HG03045 (cell line): ENCODE data around the gene DGKQ.
"Not testable (repeated sequence)": the region's sequence is repeated elsewhere in the genome, so short reads cannot be mapped to it uniquely, and the experiment has no call there.

Experiments
- ATAC-seq: cut with Tn5 transposase; IDR thresholded peaks from one replicate; pipeline ENCODE4 v1.9.1; 2021; ENCODE audit warnings: mild to moderate bottlenecking, moderate library complexity; ENCODE audit not compliant: unreplicated experiment

Gene DGKQ

DNA sequence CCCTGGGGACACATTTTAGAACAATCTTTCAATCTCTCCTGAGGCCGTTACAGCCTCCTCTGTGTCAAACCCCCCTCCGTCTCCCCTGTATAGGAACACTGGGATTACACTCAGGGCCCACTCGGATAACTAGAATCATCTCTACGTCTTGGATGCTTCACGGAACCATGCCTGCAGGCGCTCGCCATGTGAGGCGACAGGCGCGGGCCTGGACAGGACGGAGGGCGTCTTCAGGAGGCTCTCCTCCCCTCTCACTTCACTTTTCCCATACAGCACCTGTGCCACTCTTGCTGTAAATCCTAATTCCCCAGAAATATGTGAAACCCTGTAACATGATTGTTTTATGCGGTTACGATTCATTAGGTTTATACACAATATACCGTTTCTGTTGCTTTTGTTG, 9.4 kb upstream of the DGKQ start:
- ATAC-seq, result no peak

DNA sequence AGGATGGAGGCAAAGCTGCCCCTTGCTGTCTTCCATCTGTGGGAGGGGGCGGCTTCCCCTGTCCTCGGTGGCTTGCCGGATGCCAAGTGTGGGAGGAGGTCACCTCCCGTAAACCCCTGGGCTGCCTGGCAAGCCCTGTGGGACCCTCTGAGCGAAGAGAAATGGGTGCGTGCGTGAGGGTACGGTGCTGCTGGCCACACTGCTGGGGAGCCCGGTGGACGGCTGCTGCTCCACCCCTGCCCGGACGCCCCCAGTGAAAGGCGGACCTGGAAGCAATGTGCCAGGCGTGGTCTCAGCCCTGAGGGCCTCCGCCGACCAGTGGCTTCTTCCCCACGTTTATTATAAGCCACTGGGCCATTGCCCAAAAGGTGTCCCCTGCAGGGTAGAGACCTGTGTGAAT, 8.9 kb upstream of the DGKQ start:
- ATAC-seq, result no peak

DNA sequence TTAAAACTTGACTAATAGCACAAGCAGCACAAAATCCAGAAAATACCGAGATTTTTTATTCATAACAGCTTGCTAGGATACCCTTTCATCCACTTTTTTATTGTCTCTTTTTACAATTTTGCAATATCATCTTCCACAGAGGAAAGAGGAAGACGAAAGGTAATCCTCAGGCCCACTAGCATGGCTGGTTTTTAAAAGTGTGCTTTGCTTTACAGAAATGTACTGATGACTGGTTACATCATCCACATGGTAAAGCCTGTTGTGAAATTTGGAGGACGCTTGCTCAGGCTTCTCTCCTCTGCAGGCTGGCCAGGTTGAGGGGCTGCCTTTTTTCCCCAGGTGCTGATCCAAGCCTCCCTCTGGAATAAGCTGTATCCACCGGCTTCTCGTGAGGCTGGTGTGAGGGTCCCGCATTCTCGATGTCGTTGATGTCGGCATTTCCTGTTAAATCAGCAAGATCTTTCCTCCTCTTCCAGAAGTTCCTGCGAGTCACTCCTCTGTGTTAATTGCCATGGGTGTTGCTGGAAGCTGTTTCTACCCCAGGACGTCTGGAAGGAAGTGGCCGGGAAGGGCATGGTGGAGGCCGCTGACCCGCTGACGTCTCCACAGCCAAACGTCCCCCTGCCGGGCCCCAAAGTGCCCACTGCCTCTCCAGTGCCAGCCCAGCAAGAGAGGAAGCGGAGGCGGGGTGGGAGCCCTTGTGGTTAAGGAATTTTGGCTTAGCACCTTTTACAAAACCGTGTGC, 5.8 kb upstream of the DGKQ start:
- no peak for ATAC-seq

DNA sequence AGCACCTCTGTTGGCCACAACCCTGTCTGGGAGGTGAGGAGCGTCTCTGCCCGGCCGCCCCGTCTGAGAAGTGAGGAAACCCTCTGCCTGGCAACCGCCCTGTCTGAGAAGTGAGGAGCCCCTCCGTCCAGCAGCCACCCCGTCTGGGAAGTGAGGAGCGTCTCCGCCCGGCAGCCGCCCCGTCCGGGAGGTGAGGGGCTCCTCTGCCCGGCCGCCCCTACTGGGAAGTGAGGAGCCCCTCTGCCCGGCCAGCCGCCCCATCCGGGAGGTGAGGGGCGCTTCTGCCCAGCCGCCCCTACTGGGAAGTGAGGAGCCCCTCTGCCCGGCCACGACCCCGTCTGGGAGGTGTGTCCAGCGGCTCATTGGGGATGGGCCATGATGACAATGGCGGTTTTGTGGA, 2.6 kb upstream of the DGKQ start:
- ATAC-seq, result not testable (repeated sequence)

DNA sequence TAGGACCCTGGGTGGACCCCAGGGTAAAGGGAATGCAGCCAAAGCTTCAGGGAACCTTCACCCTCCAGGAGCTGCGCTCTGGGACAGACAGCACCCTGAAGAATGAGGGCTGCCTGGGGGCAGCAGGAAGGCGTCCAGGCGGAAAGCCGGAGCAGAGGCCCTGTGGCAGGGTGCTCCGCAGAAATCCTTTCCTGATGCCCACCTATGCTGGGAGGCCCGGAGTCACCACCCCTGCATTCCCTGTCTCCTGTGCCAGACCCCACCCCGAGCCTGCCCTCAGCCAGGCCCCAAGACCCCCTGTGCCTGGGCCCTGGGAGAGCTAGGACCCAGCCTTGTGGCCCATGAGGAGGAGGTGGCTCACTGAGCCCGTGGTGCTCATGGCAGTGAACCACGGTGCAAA, 1.3 kb upstream of the DGKQ start:
- ATAC-seq, result no peak

DNA sequence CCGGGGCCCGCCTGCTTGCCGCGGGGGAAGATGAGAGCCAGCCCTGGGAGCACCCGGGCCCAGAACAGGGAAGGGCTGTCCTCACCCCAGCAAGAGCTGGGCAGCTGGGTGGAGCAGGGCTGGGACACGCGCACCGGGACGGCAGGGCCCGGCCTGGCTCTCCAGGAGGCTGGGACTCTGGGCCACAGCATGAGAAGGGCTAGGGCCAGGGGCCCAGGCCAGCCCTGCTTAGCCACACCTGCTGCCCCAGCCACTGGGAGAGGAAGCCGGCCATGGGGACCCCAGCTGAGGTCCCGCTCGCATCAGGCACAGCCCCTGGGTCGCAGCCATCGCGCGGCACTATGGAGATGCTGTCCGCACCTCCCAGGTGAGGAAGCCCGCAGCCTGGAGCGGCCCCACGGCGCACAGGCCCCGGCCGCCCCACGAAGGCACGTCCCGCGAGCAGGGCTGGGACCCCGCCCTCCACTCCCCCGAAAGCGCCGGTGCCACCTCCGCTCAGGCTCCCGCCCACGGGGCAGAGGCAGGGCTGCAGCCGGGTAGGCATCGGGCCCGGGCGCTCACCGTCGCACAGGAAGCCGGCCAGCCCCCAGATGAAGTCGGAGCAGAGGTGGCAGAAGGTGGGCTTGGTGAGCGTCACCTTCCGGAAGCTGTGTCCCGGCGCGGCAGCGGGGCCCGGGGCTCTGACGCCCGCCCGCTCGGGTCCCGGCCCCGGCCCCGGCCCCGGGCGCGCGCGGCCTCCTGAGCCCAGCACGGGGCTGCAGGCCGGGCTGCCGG, 531 bp downstream of the DGKQ start:
- peak; percentile 43 for ATAC-seq

DNA sequence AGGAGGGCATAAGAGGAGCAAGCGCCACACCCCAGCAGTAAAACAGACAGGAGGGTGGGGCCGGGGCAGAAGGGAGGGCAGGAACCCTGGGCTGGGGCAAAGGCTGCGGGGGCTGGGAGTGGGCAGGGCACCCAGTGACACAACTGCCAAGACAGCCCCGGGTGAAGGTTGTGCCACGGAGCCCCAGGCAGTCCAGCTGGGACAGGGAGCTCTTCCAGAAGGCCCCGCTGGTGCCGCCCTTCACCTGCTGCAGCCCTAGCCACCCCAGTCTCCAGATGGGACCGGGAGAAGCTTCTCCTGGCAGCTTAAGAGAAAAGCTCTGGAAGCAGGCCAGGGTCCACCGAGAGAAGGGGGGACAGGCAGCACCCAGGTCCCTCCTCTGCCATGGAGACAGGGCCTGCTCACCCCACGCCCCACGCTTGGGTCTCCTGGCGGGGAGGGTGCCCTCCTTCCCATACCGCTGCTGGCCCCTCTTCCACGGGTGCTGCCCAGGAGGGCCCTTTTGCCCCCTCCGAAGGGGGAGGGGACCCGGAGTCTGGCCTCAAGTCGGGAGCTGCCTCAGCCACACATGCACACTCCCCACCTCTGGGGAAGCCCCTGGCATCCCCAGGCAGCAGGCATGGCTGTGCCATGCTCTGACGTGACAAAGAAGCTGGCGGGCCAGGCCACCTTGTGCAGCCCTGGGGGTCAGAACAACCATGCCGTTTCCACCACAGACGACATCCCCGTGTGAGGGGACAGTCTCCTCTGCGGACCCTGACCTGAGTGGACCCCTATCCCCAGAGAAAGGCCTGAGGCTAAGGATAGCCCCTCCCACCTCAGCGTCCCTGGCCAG, 1.5 kb downstream of the DGKQ start:
- no peak for ATAC-seq

DNA sequence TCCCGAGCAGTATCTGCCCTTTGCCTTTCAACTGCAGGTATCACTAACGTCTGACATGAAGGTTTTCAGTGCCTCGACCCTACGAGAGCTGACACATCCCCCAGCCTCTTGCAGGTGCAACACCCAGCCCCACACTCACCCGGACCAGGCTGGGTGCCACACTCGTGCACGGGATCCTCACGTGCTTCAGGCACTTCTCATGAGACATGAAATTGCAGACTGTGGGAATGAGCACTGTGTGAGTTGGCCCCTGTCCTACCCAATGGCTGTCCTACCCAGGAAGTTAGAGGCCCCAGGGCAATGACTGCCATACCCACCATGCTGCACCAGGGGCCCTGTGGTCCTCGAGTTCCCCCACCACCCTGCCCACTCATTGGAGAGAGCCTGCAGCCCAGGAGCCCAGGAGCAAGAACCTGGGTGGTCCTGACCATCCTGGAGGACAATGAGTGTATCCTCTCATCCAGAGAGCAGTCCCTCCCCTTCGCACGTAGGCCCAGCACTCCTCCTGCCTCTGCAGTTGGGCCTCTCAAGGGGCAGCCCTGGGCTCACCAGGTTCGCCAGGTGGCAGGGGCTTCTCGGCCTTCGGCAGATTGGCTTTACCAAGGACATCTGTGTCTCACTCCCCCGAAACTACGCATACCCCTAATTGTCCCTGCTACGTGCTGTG, 2.4 kb downstream of the DGKQ start:
- ATAC-seq, result no peak

DNA sequence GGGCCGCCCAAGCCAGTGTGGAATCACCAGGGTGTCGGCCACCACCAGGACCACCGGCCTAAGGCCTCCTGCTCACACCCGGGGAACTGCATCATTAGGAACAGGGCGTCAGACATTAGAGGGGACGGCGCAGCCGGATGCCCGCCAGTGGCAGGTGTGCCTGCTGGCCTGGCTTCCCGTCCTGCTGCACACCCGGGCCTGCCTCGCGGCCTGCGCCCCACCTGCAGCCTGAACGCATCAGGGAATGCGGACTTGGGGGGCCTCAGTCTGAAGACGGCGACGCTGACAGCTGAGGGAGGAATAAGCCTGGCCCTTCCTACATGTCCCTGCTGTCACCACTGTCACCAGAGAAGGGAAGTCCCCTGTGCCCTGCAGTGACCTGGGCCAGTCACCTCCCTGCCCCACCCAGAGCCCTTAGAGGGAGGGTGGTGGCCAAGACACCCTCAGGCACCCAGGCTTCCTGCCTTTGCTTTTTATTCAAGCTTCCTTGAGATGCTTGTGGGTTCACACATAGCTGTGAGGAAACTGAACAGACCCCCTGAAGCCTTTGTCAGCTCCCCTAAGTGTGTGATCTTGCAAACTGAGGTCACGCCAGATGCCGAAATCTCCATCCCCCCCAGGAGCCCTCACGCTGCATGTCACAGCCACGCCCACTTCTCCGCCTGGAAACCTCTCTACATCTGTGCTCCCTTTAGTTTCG, 3.2 kb downstream of the DGKQ start:
- ATAC-seq, result no peak

DNA sequence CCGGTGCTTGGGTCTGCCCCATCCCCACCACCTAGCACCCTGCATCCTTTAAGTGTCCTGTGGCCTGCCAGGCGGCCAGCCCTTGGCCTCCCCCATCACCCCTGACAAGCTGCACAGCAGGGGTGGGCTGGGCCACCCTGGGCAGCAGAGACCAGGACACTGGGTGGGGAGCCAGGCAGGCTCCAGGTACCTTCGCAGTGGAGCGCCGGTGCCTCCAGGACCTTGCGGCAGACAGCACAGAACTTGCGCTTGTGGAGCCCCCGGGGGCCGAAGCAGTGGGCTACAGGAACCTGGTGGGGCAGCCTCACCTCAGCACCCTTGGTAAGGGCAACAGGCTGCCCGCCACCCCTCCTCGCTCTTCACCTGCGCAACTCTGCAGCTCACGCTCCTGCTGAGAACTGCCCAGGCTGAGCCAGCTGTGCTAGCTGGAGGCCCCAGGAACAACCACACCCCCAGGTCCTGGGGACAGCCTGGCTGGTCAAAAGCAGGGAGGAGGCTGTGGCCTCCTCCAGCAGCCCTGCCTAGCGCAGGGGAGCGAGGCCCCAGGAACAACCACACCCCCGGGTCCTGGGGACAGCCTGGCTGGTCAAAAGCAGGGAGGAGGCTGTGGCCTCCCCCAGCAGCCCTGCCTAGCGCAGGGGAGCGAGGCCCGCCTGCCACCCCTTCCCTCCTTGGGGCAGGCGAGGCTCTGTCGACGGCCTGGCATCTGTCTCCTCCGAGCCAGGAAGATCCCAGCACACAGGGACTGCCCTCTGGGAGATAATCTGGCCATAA, 4.6 kb downstream of the DGKQ start:
- no peak for ATAC-seq

DNA sequence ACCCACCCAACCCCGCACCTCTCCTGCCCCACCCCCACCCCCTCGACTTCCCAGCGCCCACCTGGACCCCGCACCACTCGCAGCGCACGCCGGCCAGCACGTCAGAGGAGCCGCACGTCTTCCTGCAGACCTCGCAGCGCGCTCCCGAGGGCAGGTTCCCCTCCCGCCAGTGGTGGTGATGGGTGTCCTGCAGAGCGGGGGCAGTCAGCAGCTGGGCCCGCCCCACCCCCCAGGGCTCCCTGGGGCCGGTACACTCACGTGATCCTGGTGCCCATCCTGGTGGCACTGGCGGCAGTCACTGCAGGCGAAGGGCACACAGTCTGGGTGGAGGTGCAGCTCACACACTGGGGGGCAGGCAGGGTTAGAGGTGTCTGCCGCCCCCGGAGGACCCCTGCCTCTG, 5.1 kb downstream of the DGKQ start:
- no peak for ATAC-seq

DNA sequence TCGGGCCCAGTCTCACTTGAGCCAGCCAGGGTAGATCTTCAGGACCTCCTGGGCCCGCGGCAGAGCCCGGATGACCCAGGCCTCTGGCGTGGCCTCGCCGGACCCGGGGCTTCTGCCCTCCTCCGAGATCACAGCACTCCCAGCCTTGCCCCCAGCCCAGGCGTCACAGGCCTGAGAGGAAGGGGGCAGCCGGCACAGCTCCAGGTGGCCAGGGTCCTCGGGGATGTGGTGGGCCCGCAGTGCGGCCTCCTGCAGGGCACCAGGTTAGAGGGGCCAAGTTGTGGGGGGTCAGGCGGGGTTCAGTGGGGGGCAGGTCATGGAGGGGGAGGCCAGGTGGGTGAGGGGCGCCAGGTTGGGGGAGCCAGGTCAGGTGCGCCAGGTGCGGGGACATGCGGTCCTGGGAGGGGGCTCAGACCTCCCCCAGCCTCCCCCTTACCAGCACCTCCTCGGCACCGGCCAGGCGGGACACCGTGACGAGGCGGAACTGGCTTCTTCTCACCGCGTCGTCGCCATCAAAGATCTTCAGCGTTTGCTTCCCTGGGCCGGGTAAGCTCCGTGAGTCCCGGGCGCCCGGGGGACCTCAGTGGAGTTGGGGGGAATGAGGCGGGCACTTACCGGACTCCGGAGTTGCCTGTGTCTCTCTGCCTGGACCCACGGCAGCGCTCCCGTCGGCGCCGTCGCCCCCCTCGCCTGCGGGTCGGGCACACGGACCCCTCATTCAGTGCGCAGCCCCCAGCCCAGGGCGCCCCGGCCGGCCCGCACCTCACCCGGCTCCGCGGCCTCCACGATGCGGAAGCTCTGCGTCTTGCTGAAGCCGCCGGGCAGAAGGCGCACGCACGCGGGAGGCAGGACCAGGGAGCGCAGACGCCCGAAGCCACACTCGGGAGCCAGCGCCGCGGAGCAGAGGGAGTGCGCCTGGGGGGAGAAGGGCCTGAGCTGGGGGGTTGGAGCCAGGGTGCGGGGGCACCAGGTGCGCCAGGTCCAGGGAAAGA, 6.0 kb downstream of the DGKQ start:
- no peak for ATAC-seq

DNA sequence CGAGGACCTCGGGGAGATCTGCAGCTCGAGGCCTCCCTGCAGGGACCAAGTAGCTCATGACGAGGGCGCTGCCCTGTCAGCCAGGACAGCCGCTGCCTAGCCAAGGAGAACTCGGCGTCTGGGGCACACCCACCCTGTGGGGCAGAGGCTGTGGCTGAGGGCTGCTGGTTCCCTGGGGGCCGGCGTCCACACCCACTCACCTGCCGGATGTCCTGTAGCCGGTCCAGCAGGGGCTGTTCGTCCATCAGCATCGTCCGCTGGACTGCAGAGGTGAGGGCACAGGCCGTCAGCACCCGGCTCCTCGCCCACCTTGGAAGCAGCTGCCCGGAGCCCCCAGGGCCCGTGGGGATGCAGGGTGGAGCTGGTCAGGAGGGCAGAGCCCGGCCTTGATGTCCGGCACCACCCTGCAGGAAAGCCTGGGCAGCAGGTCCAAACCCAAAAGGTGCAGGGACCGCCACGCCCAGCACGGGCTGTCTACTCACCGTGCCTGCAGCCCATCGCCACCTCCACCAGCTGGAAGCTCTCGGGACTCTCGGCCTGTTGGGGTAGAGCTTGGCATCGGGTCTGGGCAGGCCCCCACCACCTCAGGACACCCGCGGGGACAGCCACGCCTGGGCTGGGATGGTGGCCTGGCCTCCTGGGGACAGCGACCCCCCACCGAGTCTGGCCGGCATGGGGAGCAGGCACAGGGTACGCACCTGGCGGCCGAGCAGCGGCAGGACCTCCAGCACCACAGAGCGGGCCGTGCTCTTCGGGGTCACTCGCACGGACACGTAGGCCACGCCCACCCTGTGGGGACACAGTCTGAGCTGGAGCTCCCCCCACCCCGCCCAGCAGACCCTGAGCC, 6.9 kb downstream of the DGKQ start:
- no peak for ATAC-seq

DNA sequence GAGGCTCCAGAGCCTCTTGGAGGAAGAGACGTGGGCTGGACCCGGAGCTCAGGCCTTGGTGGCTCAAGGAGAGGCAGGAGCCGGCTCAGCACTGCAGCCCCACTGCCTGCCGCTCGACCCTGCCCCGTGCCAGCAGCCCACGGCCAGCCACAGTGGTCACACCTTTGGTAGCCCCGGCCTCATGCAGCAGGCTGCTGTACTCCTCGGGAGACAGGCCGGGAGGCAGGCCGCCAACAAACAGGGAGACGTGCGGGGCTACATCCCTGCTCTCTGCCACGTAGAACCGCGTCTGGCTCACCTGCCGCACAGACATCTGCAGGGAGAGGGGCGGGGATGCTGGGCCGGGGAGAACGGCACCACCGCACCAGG, 7.6 kb downstream of the DGKQ start:
- no peak for ATAC-seq

DNA sequence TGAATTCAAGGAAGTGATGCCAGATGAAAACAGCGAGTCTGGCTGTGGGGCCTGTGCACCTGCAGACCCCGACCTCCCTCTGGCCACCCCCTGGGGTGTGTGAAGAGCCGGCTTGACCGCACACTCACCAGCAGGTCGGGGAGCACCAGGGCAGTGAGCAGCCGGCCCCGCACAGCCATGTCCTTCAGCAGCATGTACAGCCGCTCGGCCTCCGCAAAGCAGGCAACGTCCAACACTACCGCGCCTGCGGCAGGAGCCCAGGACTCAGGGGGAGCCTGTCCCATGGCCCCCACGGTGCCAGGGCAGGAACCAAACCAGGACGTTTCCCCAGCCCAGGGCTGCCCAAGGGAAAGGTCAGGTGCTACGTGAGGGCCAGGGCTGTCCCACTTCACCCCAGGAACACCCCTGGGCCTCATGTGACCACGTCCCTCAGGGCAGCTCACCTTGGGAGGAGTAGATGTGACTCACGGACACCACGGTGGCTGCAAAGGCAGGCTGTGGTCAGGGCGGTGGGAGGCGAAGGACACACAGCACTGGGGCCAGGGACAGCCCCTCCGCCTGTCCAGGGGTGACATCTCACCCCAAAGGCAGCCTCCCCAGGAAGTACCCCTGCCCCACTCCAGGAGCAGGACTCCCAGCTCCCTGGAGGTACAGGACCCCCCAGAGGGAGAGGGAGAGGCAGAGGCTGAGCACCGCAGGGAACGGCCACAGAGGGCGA, 8.2 kb downstream of the DGKQ start:
- ATAC-seq, result no peak

DNA sequence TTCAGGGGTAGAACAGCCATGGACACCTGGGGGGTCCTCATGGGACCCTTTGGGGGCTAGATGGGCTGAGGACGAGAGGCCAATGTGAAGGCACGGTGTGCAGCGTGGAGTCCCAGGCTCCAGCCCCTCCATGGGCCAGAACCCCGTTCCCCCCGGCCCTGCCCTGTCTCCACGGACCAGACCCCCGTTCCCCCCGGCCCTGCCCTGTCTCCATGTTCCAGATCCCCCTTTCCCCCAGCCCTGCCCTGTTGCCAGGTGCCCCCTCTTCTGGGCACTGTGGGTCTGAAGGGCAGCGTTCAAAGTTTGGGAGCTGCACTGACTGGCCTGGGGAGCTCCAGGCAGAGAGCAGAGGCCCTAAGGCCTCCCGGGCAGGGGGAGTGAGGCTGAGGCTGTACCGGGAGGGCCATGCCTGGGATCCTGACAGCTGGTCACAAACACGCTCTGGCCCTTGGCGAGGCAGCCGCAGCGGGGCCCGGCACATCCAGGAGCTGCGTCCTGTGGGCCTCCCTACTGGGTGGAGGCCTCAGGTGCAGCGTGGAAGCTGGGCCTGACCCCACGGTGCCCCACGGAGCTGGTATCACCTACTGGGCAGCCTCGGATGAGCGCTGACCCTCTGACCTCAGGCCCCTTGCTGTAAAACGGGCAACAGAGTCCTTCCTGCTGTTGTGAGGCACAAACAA, 8.9 kb downstream of the DGKQ start:
- ATAC-seq, result no peak
